Panc1 (cell line): ENCODE results near the gene DNASE1L1. TPM values are rescaled to one million over a fixed set of nuclear protein-coding genes. Genes with fewer than 3 reads are reported as not detected.

Experiments
- ATAC-seq: fragments of 200-7000 bp; cut with Tn5 transposase; 2 replicates; pipeline ENCODE4 v1.9.1; 2020; ENCODE audit warnings: mild to moderate bottlenecking, moderate library complexity
- BruUV-seq: library from RNA; stranded (reverse); fragments of 400-500 nt; replicated peaks from 2 replicates; lab custom pipeline; 2021; lab: Mats Ljungman, UMichigan
- CTCF ChIA-PET: fragments of 300-600 bp; sonication (Branson Sonifier 250); formaldehyde crosslinking; loops from one replicate; lab custom pipeline; 2022; ENCODE audit warnings: antibody characterized with exemption; lab: Charles Lee
- POLR2A ChIA-PET: fragments of 300-600 bp; sonication (Branson Sonifier 250); formaldehyde crosslinking; loops from one replicate; lab custom pipeline; 2022; ENCODE audit warnings: antibody characterized with exemption; lab: Charles Lee
- DNase-seq: peaks from one replicate; pipeline ENCODE4 v3.0.0-alpha.2; 2010; ENCODE audit warnings: low read depth, low spot score
- H3K27ac ChIP-seq: 2 replicates; pipeline ENCODE4 v1.5.1; 2011; ENCODE audit warnings: mild to moderate bottlenecking, low read length, inconsistent platforms
- H3K27me3 ChIP-seq: fragments of 200-500 bp; sonication (Bioruptor generic); 2 replicates; pipeline ENCODE4 v1.6.0; 2014; ENCODE audit warnings: low read length, inconsistent platforms; ENCODE audit not compliant: control insufficient read depth, insufficient read depth
- H3K36me3 ChIP-seq: fragments of 200-500 bp; sonication (Bioruptor generic); 2 replicates; pipeline ENCODE4 v1.5.1; 2014; ENCODE audit warnings: inconsistent platforms, mild to moderate bottlenecking, low read length, moderate library complexity; ENCODE audit not compliant: control insufficient read depth, insufficient read depth
- H3K4me1 ChIP-seq: 2 replicates; pipeline ENCODE4 v1.5.1; 2011; ENCODE audit warnings: inconsistent platforms, mild to moderate bottlenecking, low read length, moderate library complexity; ENCODE audit not compliant: control insufficient read depth, insufficient read depth
- H3K4me3 ChIP-seq, 2 experiments: 2 replicates each; pipeline ENCODE4 v1.5.1; 2011 to 2012; ENCODE audit warnings: low read depth in 2 of 2, low read length in 2 of 2, mild to moderate bottlenecking in 2 of 2, inconsistent platforms in 1 of 2, moderate library complexity in 1 of 2
- H3K9me3 ChIP-seq: fragments of 200-500 bp; sonication (Bioruptor generic); 2 replicates; pipeline ENCODE4 v1.5.1; 2014; ENCODE audit warnings: low read depth, mild to moderate bottlenecking, inconsistent platforms, low read length, moderate library complexity; ENCODE audit not compliant: control insufficient read depth, insufficient read depth
- POLR2AphosphoS5 ChIP-seq: IDR thresholded peaks from 2 replicates; pipeline ENCODE4 v1.6.1; 2012; ENCODE audit warnings: mild to moderate bottlenecking, low read depth, low read length, moderate library complexity
- SIN3A ChIP-seq: IDR thresholded peaks from 2 replicates; pipeline ENCODE4 v1.6.1; 2012; ENCODE audit warnings: low read depth, mild to moderate bottlenecking, low read length, moderate library complexity, borderline replicate concordance; ENCODE audit not compliant: insufficient read depth
- TCF7L2 ChIP-seq: IDR thresholded peaks from 2 replicates; pipeline ENCODE4 v1.6.1; 2011; ENCODE audit warnings: mild to moderate bottlenecking, low read depth, low read length, inconsistent platforms
- in situ Hi-C: cut with HindIII; loops from 2 replicates; pipeline ENCODE4 v1.10.0; 2016; ENCODE audit warnings: low sequenced_read_pairs, low pct_unique_long_range_greater_than_20kb
- intact Hi-C: fragments of 100-400 bp; cut with micrococcal nuclease; formaldehyde crosslinking; loops from one replicate; pipeline ENCODE4 v1.10.0; 2022; ENCODE audit not compliant: unreplicated experiment
- total RNA-seq: library from RNA; stranded (reverse); gene quantifications from one replicate; pipeline ENCODE4 v1.2.1, GENCODE V29; 2021; ENCODE audit not compliant: unreplicated experiment
- TF ChIP-seq, protein P1 (sequence below): fragments of 450-650 bp; IDR thresholded peaks from 2 replicates; pipeline ENCODE4 v1.5.1; 2017; ENCODE audit warnings: mild to moderate bottlenecking
- TF ChIP-seq, protein P2 (sequence below), 2 experiments: IDR thresholded peaks; 2 replicates each; pipeline ENCODE4 v1.6.1; 2011 to 2012; ENCODE audit warnings: low read depth in 2 of 2, control low read depth in 1 of 2, low read length in 1 of 2, mild to moderate bottlenecking in 1 of 2, moderate library complexity in 1 of 2; ENCODE audit not compliant: insufficient read depth in 1 of 2

DNASE1L1 gene
- total RNA-seq, 1 experiment from 2014 or later = 60.4 TPM

DNA sequence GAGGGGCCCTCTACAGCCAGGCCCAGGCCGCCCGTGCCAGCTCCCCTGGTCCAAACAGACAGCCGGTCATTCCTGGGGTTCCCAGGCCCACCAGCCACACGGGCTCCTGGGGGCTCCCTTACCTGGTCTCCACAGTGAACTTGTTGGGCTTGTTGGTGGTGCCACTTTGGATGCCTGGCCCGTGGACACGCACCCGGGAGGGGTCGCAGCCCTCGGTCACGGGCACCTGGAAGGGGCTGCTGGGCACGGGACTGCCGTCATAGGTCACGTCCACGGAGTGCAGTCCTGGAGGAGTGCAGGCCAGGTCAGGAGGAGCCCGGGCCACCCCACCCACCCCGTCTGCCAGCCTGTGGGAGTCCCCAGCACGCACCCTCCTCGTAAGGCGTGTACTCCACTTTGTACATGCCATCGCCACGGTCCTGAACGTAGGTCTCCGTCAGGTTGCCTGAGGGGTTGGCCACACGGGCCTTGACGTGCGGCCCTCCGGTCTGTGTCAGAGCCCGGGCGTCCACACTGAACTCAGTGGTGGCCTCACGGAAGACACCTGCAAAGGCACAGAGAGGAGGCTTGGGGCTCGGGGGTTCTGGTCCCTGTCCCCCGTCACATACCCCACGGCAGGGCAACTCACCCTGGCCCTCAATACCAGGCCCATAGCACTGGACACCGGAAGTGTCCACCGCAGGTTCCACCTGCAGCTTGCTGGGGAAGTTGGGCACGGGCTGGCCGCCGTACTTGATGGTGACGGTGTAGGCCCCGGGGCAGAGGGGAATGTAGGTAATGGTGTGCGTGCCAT, 49.5 kb downstream of the DNASE1L1 start:
- POLR2A ChIA-PET = no interaction called here
- no peaks in the 10 kb centered on the region for H3K9me3 ChIP-seq
- DNase-seq = no peak
- no peak for TF ChIP-seq POLR2AphosphoS5
- no peak for TF ChIP-seq SIN3A
- H3K27ac ChIP-seq = no peak overlapping the region
- peaks cover 14% of the 10 kb centered on the region for H3K36me3 ChIP-seq
- TSS peak; percentile 49 for BruUV-seq
- CTCF ChIA-PET = no interaction called here
- H3K4me3 ChIP-seq = no peak overlapping the region
- ATAC-seq = no peak
- intact Hi-C loops (no loop called here), in situ Hi-C loops (no loop called here)
- no peaks in the 10 kb centered on the region for H3K27me3 ChIP-seq
- H3K4me1 ChIP-seq = no peaks in the 10 kb centered on the region

- H3K27me3 ChIP-seq = no peaks in the 10 kb centered on the region
- H3K9me3 ChIP-seq = no peaks in the 10 kb centered on the region
- H3K4me3 ChIP-seq = no peak overlapping the region
- no TSS peak for BruUV-seq
- ATAC-seq = no peak
- H3K36me3 ChIP-seq = peaks cover 14% of the 10 kb centered on the region
- intact Hi-C loops (no loop called here), in situ Hi-C loops (no loop called here)
- POLR2A ChIA-PET = no interaction called here
- no peak overlapping the region for H3K27ac ChIP-seq
- CTCF ChIA-PET = no interaction called here
- TF ChIP-seq TCF7L2 = no peak
- TF ChIP-seq POLR2AphosphoS5 = no peak
- TF ChIP-seq, protein P1, sequence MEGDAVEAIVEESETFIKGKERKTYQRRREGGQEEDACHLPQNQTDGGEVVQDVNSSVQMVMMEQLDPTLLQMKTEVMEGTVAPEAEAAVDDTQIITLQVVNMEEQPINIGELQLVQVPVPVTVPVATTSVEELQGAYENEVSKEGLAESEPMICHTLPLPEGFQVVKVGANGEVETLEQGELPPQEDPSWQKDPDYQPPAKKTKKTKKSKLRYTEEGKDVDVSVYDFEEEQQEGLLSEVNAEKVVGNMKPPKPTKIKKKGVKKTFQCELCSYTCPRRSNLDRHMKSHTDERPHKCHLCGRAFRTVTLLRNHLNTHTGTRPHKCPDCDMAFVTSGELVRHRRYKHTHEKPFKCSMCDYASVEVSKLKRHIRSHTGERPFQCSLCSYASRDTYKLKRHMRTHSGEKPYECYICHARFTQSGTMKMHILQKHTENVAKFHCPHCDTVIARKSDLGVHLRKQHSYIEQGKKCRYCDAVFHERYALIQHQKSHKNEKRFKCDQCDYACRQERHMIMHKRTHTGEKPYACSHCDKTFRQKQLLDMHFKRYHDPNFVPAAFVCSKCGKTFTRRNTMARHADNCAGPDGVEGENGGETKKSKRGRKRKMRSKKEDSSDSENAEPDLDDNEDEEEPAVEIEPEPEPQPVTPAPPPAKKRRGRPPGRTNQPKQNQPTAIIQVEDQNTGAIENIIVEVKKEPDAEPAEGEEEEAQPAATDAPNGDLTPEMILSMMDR = no peak
- TF ChIP-seq, protein P2, sequence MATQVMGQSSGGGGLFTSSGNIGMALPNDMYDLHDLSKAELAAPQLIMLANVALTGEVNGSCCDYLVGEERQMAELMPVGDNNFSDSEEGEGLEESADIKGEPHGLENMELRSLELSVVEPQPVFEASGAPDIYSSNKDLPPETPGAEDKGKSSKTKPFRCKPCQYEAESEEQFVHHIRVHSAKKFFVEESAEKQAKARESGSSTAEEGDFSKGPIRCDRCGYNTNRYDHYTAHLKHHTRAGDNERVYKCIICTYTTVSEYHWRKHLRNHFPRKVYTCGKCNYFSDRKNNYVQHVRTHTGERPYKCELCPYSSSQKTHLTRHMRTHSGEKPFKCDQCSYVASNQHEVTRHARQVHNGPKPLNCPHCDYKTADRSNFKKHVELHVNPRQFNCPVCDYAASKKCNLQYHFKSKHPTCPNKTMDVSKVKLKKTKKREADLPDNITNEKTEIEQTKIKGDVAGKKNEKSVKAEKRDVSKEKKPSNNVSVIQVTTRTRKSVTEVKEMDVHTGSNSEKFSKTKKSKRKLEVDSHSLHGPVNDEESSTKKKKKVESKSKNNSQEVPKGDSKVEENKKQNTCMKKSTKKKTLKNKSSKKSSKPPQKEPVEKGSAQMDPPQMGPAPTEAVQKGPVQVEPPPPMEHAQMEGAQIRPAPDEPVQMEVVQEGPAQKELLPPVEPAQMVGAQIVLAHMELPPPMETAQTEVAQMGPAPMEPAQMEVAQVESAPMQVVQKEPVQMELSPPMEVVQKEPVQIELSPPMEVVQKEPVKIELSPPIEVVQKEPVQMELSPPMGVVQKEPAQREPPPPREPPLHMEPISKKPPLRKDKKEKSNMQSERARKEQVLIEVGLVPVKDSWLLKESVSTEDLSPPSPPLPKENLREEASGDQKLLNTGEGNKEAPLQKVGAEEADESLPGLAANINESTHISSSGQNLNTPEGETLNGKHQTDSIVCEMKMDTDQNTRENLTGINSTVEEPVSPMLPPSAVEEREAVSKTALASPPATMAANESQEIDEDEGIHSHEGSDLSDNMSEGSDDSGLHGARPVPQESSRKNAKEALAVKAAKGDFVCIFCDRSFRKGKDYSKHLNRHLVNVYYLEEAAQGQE (IDR thresholded peaks at IDR 0.05; ENCODE audit: insufficient read depth in 1 of 2, low read depth in 2 of 2, low read length in 1 of 2) = no peak
- TF ChIP-seq SIN3A = no peak
- no peaks in the 10 kb centered on the region for H3K4me1 ChIP-seq
- no peak for DNase-seq
Observed at GRCh38 chrX:154358829-154359228, 50.2 kb downstream of the DNASE1L1 start.

- intact Hi-C loops = no loop called here
- CTCF ChIA-PET = no interaction called here
- TF ChIP-seq, protein P1 = no peak
- TF ChIP-seq TCF7L2 (no peak), POLR2AphosphoS5 (no peak), SIN3A (no peak)
- TF ChIP-seq, protein P2 (IDR thresholded peaks at IDR 0.05; ENCODE audit: insufficient read depth in 1 of 2, low read depth in 2 of 2, low read length in 1 of 2) = no peak
- POLR2A ChIA-PET = no interaction called here
- Histone ChIP-seq H3K9me3 (no peaks in the 10 kb centered on the region), H3K36me3 (peaks cover 14% of the 10 kb centered on the region), H3K4me3 (no peak overlapping the region), H3K4me1 (no peaks in the 10 kb centered on the region), H3K27ac (no peak overlapping the region), H3K27me3 (no peaks in the 10 kb centered on the region)
- ATAC-seq (no peak), DNase-seq (no peak)
- no TSS peak for BruUV-seq
- in situ Hi-C loops = no loop called here
Observed at GRCh38 chrX:154358011-154358410, 51.0 kb downstream of the DNASE1L1 start.
